A549 (cell line): Measurements from ENCODE around the gene RPS6KC1. TPM values are rescaled to one million over a fixed set of nuclear protein-coding genes. Genes with fewer than 3 reads are reported as not detected.

ENCODE experiments used
- ATAC-seq, 2 experiments: fragments of 200-7000 bp in 1 of 2; fragments of >200 bp in 1 of 2; cut with Nextera tagmentation in 1 of 2; cut with Tn5 transposase in 1 of 2; 3 replicates each; pipeline versions ENCODE4 v1.8.0 to v1.9.1; 2018 to 2020; ENCODE audit warnings: mild to moderate bottlenecking in 1 of 2, moderate library complexity in 1 of 2
- CTCF ChIA-PET: fragments of 300-600 bp; sonication (Branson Sonifier 250); formaldehyde crosslinking; extraction: SDS; loops from one replicate; lab custom pipeline; 2021; ENCODE audit warnings: antibody characterized with exemption, inconsistent platforms; lab: Yijun Ruan, JAX
- POLR2A ChIA-PET: fragments of 350-600 bp; formaldehyde crosslinking; extraction: SDS; loops from one replicate; lab custom pipeline; 2021; ENCODE audit warnings: antibody characterized with exemption, inconsistent platforms; lab: Yijun Ruan, JAX
- DNase-seq, 2 experiments: peaks; one replicate each; pipeline versions ENCODE4 v3.0.0 to v3.0.0-alpha.2; 2011 to 2016; ENCODE audit warnings: low read depth in 1 of 2, low spot score in 1 of 2
- FAIRE-seq: peaks from 2 replicates; lab custom pipeline; 2011; peaks lifted over from hg19 to GRCh38; lab: Jason Lieb, UNC
- H3K27ac ChIP-seq, 2 experiments: fragments of >200 bp; sonication (Bioruptor Twin); formaldehyde crosslinking; 3 replicates each; pipeline ENCODE4 v1.5.1; 2016 to 2017
- H3K4me1 ChIP-seq: fragments of >200 bp; sonication (Bioruptor Twin); formaldehyde crosslinking; 3 replicates; pipeline ENCODE4 v1.6.1; 2016
- H3K4me2 ChIP-seq: fragments of >200 bp; sonication (Bioruptor Twin); formaldehyde crosslinking; 3 replicates; pipeline ENCODE4 v1.6.1; 2016
- H3K4me3 ChIP-seq: fragments of >200 bp; sonication (Bioruptor Twin); formaldehyde crosslinking; 3 replicates; pipeline ENCODE4 v1.5.1; 2016
- H3K9me3 ChIP-seq: fragments of >200 bp; sonication (Bioruptor Twin); formaldehyde crosslinking; 3 replicates; pipeline ENCODE4 v1.6.1; 2016
- CHD4 ChIP-seq: fragments of 200-600 bp; sonication (generic); IDR thresholded peaks from 2 replicates; pipeline ENCODE4 v1.6.1; 2016; ENCODE audit warnings: antibody characterized with exemption, mild to moderate bottlenecking, borderline replicate concordance
- EHF ChIP-seq: fragments of 250-450 bp; sonication (Bioruptor Pico); IDR thresholded peaks from 2 replicates; pipeline ENCODE4 v1.5.0; 2020; ENCODE audit warnings: mild to moderate bottlenecking
- FOSB ChIP-seq: fragments of 250-450 bp; sonication (Bioruptor Pico); IDR thresholded peaks from 2 replicates; pipeline ENCODE4 v1.5.0; 2020; ENCODE audit warnings: mild to moderate bottlenecking, moderate library complexity
- FOSL2 ChIP-seq, 2 experiments: fragments of 450-650 bp in 1 of 2; fragments of >200 bp in 1 of 2; sonication (Bioruptor Twin) in 1 of 2; formaldehyde crosslinking; IDR thresholded peaks; 2 replicates each; pipeline versions ENCODE4 v1.5.0 to v1.6.1; 2016 to 2020; ENCODE audit warnings: mild to moderate bottlenecking in 1 of 2, moderate library complexity in 1 of 2
- FOXS1 ChIP-seq: fragments of 250-450 bp; sonication (Bioruptor Pico); IDR thresholded peaks from 2 replicates; pipeline ENCODE4 v1.5.0; 2020; ENCODE audit warnings: mild to moderate bottlenecking, moderate library complexity
- HOXB5 ChIP-seq: fragments of 250-450 bp; sonication (Bioruptor Pico); IDR thresholded peaks from 2 replicates; pipeline ENCODE4 v1.5.0; 2020; ENCODE audit warnings: mild to moderate bottlenecking, moderate library complexity
- KDM5A ChIP-seq: fragments of 200-600 bp; sonication (generic); IDR thresholded peaks from 2 replicates; pipeline ENCODE4 v1.6.1; 2016; ENCODE audit warnings: antibody characterized with exemption, mild to moderate bottlenecking
- MAFK ChIP-seq: fragments of 450-650 bp; IDR thresholded peaks from 2 replicates; pipeline ENCODE4 v1.6.1; 2014; ENCODE audit not compliant: partially characterized antibody
- MAZ ChIP-seq: fragments of 150-350 bp; IDR thresholded peaks from 2 replicates; pipeline ENCODE4 v1.6.1; 2014; ENCODE audit warnings: antibody characterized with exemption, low read depth, low read length, borderline replicate concordance
- NR3C1 ChIP-seq: fragments of >200 bp; sonication (Bioruptor Twin); formaldehyde crosslinking; IDR thresholded peaks from 3 replicates; pipeline ENCODE4 v1.6.1; 2017
- PHF8 ChIP-seq: fragments of 200-600 bp; sonication (generic); IDR thresholded peaks from 2 replicates; pipeline ENCODE4 v1.6.1; 2016; ENCODE audit warnings: low read depth, mild to moderate bottlenecking, antibody characterized with exemption, moderate library complexity, borderline replicate concordance
- POLR2AphosphoS2 ChIP-seq: conservative IDR thresholded peaks from 2 replicates; pipeline ENCODE4 v1.6.1; 2012; ENCODE audit warnings: low read length, improper control_type of control experiment, inconsistent platforms
- RAD21 ChIP-seq, 2 experiments: fragments of >200 bp in 1 of 2; sonication (Bioruptor Twin) in 1 of 2; formaldehyde crosslinking in 1 of 2; IDR thresholded peaks in 1 of 2; conservative IDR thresholded peaks in 1 of 2; 2 replicates in 1 of 2; 3 replicates in 1 of 2; pipeline ENCODE4 v1.6.1; 2012 to 2018; ENCODE audit warnings: inconsistent platforms in 1 of 2
- SMC3 ChIP-seq: fragments of >200 bp; sonication (Bioruptor Twin); formaldehyde crosslinking; IDR thresholded peaks from 3 replicates; pipeline ENCODE4 v1.6.1; 2018; ENCODE audit warnings: inconsistent platforms
- SREBF2 ChIP-seq: fragments of 450-650 bp; IDR thresholded peaks from 2 replicates; pipeline ENCODE4 v1.6.1; 2014; ENCODE audit warnings: mild to moderate bottlenecking, moderate library complexity
- TP53 ChIP-seq: fragments of 250-450 bp; sonication (Bioruptor Pico); IDR thresholded peaks from 2 replicates; pipeline ENCODE4 v1.5.0; 2021; ENCODE audit warnings: mild to moderate bottlenecking, moderate library complexity
- ZFP36 ChIP-seq: fragments of 450-650 bp; IDR thresholded peaks from 2 replicates; pipeline ENCODE4 v1.6.1; 2014; ENCODE audit warnings: borderline replicate concordance; ENCODE audit not compliant: partially characterized antibody
- WGBS: methylation state at CpG from one replicate; pipeline ENCODE4 v1.1.6; 2017; ENCODE audit errors: missing lambda C conversion rate; 5-methylcytosine and 5-hydroxymethylcytosine counted together
- polyA plus RNA-seq, 4 experiments: library from polyadenylated mRNA; depleted of rRNA in 3 of 4; stranded (reverse); fragments of >200 nt; fragmentation: RNase III in 1 of 4; extraction: RNeasy Plus Mini Kit Qiagen cat#74134 plus additional on column Dnase treatment in 1 of 4; gene quantifications; 2 replicates in 3 of 4; 3 replicates in 1 of 4; pipeline ENCODE4 v1.2.3, GENCODE V29; 2011 to 2017
- TF ChIP-seq, protein P1 (sequence below): fragments of >200 bp; sonication (Bioruptor Twin); formaldehyde crosslinking; IDR thresholded peaks from 3 replicates; pipeline ENCODE4 v1.5.1; 2016
- TF ChIP-seq, protein P2 (sequence below): fragments of >200 bp; sonication (Bioruptor Twin); formaldehyde crosslinking; IDR thresholded peaks from 3 replicates; pipeline ENCODE4 v1.6.1; 2016
- TF ChIP-seq, protein P3 (sequence below): fragments of 250-450 bp; sonication (Bioruptor Pico); IDR thresholded peaks from 2 replicates; pipeline ENCODE4 v1.5.0; 2020; ENCODE audit warnings: low read depth, mild to moderate bottlenecking, moderate library complexity
- TF ChIP-seq, protein P4 (sequence below): fragments of 250-450 bp; sonication (Bioruptor Pico); IDR thresholded peaks from 2 replicates; pipeline ENCODE4 v1.5.0; 2021; ENCODE audit warnings: mild to moderate bottlenecking, moderate library complexity, borderline replicate concordance

RPS6KC1 gene
- polyA plus RNA-seq, 2 of the 4 experiments (the other 2 are of a cell fraction) = 11.7 to 25.4 TPM

DNA sequence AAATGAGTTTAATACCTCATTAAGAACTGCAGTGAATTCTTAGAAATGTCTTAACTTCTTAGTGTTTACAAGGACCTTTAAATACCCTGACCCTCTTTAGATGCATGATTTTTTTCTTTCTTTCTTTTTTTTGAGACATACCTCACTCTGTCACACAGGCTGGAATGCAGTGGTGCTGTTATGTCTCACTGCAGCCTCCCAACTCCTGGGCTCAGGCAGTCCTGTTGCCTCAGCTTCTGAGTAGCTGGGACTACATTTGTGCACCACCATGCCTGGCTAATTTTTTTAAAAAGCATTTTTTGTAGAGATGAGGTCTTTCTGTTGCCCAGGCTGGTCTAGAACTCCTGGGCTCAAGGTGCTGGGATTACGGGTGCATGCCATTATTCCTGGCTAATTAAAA is 191.8 kb downstream of the RPS6KC1 start (continued):
- TF ChIP-seq ZFP36 (no peak), FOXS1 (CRISPR knock-in tag) (no peak), FOSB (CRISPR knock-in tag) (no peak)
- TF ChIP-seq, protein P1, sequence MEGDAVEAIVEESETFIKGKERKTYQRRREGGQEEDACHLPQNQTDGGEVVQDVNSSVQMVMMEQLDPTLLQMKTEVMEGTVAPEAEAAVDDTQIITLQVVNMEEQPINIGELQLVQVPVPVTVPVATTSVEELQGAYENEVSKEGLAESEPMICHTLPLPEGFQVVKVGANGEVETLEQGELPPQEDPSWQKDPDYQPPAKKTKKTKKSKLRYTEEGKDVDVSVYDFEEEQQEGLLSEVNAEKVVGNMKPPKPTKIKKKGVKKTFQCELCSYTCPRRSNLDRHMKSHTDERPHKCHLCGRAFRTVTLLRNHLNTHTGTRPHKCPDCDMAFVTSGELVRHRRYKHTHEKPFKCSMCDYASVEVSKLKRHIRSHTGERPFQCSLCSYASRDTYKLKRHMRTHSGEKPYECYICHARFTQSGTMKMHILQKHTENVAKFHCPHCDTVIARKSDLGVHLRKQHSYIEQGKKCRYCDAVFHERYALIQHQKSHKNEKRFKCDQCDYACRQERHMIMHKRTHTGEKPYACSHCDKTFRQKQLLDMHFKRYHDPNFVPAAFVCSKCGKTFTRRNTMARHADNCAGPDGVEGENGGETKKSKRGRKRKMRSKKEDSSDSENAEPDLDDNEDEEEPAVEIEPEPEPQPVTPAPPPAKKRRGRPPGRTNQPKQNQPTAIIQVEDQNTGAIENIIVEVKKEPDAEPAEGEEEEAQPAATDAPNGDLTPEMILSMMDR = no peak

DNA sequence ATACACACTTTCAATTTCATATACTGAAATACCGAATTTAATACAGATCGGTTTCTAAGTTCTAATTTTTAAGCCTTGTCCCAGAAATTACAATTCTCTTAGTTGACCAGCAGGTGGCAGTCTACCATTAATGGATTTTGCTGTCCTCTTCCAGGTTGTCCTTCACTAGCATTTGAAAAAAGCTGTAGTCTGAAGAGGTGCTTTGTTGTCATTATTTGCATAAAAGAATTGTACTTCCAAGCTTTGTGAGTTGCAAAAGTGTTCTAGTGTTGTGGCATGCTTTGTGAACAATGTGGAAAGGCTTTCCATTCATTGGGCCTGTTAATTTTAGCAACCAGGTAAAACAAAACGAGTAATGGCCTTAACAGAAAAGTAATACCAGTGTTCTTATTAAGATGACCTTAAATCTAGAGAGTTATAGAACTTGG is 193.6 kb downstream of the RPS6KC1 start:
- CTCF ChIA-PET = interaction anchor here (0.7 to 1.9 kb wide), 11 partner anchors 13 to 1087 kb away, joined by 3 to 9 read pairs (median 3); no protein-coding TSS in a partner anchor
- TF ChIP-seq RAD21 (conservative IDR thresholded peaks at IDR 0.05 in 1 of 2, IDR thresholded peaks at IDR 0.05 in 1 of 2) (peak; percentile 73 to 78), SMC3 (peak; percentile 60), FOSL2 (IDR thresholded peaks at IDR 0.05) (no peak), FOSL2 (CRISPR knock-in tag; IDR thresholded peaks at IDR 0.05) (no peak)
- TF ChIP-seq, protein P1 = peak; percentile 88
- TF ChIP-seq, all 56 proteins: peak for 3
- H3K4me3 ChIP-seq = no peak overlapping the region
- peak; percentile 86 for FAIRE-seq
- POLR2A ChIA-PET = no interaction called here
- no peaks in the 10 kb centered on the region for H3K4me1 ChIP-seq
- 35% methylated on average over 3 of the region's 3 CpGs for WGBS
- H3K27ac ChIP-seq = no peak overlapping the region
- no peaks in the 10 kb centered on the region for H3K9me3 ChIP-seq
- peak; percentile 43 to 64; a peak in 3 of 6 replicates for ATAC-seq
- peak; percentile 29 to 49 for DNase-seq
- no peak overlapping the region for H3K4me2 ChIP-seq

DNA sequence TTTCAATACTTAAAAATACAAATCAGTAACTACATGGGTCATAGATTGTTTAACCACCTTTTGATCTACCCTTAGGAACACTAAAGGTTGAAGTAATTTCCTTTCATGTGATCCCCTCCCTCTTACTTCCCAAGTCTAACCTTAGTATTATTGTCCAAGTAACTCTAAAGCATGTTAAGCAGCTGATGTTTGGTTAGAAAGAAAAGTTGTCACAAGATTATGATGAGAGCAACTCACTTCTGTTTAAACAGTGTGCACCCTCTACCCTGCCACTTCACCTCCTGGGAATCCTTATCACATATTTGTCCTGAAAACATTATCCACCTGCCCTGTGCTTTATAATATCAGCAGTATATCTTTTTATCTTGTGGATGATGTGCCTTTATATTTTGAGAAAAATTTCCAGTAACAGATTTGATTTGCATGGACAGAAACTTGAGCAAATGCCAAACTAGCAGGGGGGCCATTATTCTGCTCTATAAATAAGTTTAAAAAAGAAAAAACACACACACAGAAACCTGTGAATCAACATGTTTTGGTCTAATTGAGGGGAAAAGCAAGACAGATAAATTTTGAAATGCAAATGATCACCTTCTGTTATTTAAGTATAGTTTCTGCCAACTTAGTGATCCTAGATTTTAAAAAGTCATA is 194.3 kb downstream of the RPS6KC1 start:
- H3K4me3 ChIP-seq = no peak overlapping the region
- no peaks in the 10 kb centered on the region for H3K4me1 ChIP-seq
- H3K27ac ChIP-seq = no peak overlapping the region
- POLR2A ChIA-PET = no interaction called here
- CTCF ChIA-PET = interaction anchor here (0.7 to 1.9 kb wide), 10 partner anchors 12 to 1087 kb away, joined by 3 to 9 read pairs (median 3); no protein-coding TSS in a partner anchor
- TF ChIP-seq KDM5A (no peak), MAFK (no peak), NR3C1 (no peak), TP53 (no peak), HOXB5 (CRISPR knock-in tag) (no peak), RAD21 (conservative IDR thresholded peaks at IDR 0.05 in 1 of 2, IDR thresholded peaks at IDR 0.05 in 1 of 2) (no peak), CHD4 (no peak), PHF8 (no peak), MAZ (no peak), POLR2AphosphoS2 (no peak), SREBF2 (no peak), FOSB (CRISPR knock-in tag) (no peak), EHF (CRISPR knock-in tag) (no peak)
- TF ChIP-seq, protein P2, sequence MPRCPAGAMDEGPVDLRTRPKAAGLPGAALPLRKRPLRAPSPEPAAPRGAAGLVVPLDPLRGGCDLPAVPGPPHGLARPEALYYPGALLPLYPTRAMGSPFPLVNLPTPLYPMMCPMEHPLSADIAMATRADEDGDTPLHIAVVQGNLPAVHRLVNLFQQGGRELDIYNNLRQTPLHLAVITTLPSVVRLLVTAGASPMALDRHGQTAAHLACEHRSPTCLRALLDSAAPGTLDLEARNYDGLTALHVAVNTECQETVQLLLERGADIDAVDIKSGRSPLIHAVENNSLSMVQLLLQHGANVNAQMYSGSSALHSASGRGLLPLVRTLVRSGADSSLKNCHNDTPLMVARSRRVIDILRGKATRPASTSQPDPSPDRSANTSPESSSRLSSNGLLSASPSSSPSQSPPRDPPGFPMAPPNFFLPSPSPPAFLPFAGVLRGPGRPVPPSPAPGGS = no peak
- TF ChIP-seq, protein P3, sequence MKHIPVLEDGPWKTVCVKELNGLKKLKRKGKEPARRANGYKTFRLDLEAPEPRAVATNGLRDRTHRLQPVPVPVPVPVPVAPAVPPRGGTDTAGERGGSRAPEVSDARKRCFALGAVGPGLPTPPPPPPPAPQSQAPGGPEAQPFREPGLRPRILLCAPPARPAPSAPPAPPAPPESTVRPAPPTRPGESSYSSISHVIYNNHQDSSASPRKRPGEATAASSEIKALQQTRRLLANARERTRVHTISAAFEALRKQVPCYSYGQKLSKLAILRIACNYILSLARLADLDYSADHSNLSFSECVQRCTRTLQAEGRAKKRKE (CRISPR knock-in tag) = no peak
- TF ChIP-seq, protein P4, sequence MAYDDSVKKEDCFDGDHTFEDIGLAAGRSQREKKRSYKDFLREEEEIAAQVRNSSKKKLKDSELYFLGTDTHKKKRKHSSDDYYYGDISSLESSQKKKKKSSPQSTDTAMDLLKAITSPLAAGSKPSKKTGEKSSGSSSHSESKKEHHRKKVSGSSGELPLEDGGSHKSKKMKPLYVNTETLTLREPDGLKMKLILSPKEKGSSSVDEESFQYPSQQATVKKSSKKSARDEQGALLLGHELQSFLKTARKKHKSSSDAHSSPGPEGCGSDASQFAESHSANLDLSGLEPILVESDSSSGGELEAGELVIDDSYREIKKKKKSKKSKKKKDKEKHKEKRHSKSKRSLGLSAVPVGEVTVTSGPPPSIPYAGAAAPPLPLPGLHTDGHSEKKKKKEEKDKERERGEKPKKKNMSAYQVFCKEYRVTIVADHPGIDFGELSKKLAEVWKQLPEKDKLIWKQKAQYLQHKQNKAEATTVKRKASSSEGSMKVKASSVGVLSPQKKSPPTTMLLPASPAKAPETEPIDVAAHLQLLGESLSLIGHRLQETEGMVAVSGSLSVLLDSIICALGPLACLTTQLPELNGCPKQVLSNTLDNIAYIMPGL (CRISPR knock-in tag) = no peak
- FAIRE-seq = no peak
- H3K9me3 ChIP-seq = no peaks in the 10 kb centered on the region
- DNase-seq = no peak
- ATAC-seq = no peak
- no peak overlapping the region for H3K4me2 ChIP-seq
